Adrenal gland (tissue), 12 donors: ENCODE measurements around the gene ZNF341. TPM values are rescaled to one million over a fixed set of nuclear protein-coding genes. Genes with fewer than 3 reads are reported as not detected.

ENCODE experiments used
- DNase-seq, 7 donors: peaks; one replicate each; pipeline ENCODE4 v3.0.0-alpha.2; 2019 to 2020
- H3K27ac ChIP-seq, 5 donors: fragments of 200-600 bp; sonication (generic) in 4 of 5; 1 replicate in 3 of 5; 2 replicates in 2 of 5; pipeline versions ENCODE4 v1.5.1 to v1.8.0; 2016 to 2020; ENCODE audit warnings: mild to moderate bottlenecking in 1 of 5
- H3K27me3 ChIP-seq: fragments of 200-600 bp; 2 replicates; pipeline ENCODE4 v1.8.0; 2021
- H3K36me3 ChIP-seq, 2 donors: fragments of 200-600 bp; replicated peaks in 1 of 2; 1 replicate in 1 of 2; 2 replicates in 1 of 2; pipeline versions ENCODE4 v1.5.1 to v1.8.0; 2018 to 2022
- H3K4me1 ChIP-seq, 2 donors: fragments of 200-600 bp; replicated peaks in 1 of 2; 1 replicate in 1 of 2; 2 replicates in 1 of 2; pipeline versions ENCODE4 v1.5.1 to v1.8.0; 2018 to 2021
- H3K4me3 ChIP-seq, 4 donors: fragments of 200-600 bp; sonication (generic) in 3 of 4; one replicate each; pipeline ENCODE4 v1.5.1; 2016 to 2018
- H3K9me3 ChIP-seq, 3 donors: fragments of 200-600 bp; sonication (generic) in 1 of 3; replicated peaks in 1 of 3; 1 replicate in 2 of 3; 2 replicates in 1 of 3; pipeline versions ENCODE4 v1.5.1 to v1.8.0; 2016 to 2021
- CTCF ChIP-seq, 6 experiments: fragments of 450-650 bp in 4 of 6; fragments of 200-600 bp in 2 of 6; sonication (generic) in 1 of 6; IDR thresholded peaks; 1 replicate in 5 of 6; 2 replicates in 1 of 6; pipeline versions ENCODE4 v1.5.1 to v1.8.0; 2016 to 2021; ENCODE audit warnings: antibody characterized with exemption in 6 of 6, mild to moderate bottlenecking in 2 of 6, moderate library complexity in 1 of 6
- POLR2A ChIP-seq, 2 donors: fragments of 450-650 bp; IDR thresholded peaks; one replicate each; pipeline ENCODE4 v1.6.1; 2017; ENCODE audit warnings: antibody characterized with exemption in 2 of 2, mild to moderate bottlenecking in 2 of 2, moderate library complexity in 1 of 2
- WGBS, 4 donors: extraction: QIAGEN DNeasy Blood & Tissue Kit in 2 of 4; methylation state at CpG; one replicate each; pipeline versions ENCODE4 v1.1.5 to v1.1.7; 2013 to 2017; 5-methylcytosine and 5-hydroxymethylcytosine counted together
- intact Hi-C, 2 donors: fragments of 100-400 bp; cut with DNase I; formaldehyde crosslinking; loops; one replicate each; pipeline versions ENCODE4 v1.14.1 to v1.15.0; 2022 to 2023
- polyA plus RNA-seq, 3 donors: library from polyadenylated mRNA; stranded (reverse); fragments of 200-250 nt in 2 of 3; fragments of 350-450 nt in 1 of 3; fragmentation: Illumina TruSeq in 1 of 3; extraction: RNeasy Lipid Tissue Mini Kit (QIAGEN cat#74804) in 1 of 3; gene quantifications; one replicate each; pipeline ENCODE4 v1.2.3, GENCODE V29; 2013 to 2014
- total RNA-seq, 9 donors: library from RNA; depleted of rRNA in 4 of 9; stranded (reverse); fragments of >200 nt in 4 of 9; fragments of 120-200 nt in 1 of 9; fragmentation: NEBNext Ultra II Directional in 1 of 9; extraction: Animal tissue kit (Norgen Biotek cat#: 25700) in 1 of 9; gene quantifications; one replicate each; pipeline versions ENCODE4 v1.1.0 to v1.2.4, GENCODE V29; 2013 to 2023
- donor health status: healthy with polysubstance abuse.
- donor health status: Bipolar disorder and iron deficiency.
- donor health status: DM: yes; HTN: yes; CAD: no.
- donor health status: DM: no; HTN: no; CAD: no.
- donor health status: DM: no; HTN: no; CAD: no.
- donor health status: DM: yes; HTN: yes; CAD: no.

Gene ZNF341
- total and polyA plus RNA-seq, 12 donors = 1.1 to 9.2 (median 2.5) TPM

DNA sequence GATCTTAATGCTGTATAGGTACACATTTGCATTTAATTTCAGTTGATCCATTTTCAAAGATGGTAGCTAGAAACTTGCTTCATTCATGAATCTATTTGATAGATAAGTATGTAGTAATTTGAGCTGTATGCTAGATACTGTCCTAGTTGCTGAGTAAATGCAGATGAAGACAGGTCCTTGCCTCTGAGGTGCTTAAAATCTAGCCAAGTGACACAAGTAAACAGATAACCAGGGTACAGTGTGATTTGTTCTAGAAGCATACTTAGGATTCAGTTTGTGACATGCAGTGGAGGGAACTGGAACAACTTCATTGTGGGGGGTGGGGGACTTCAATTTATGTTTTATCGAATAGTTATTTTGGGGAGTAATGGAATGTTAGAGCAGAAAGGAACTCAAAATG is 88.6 kb downstream of the ZNF341 start:
- H3K4me1 ChIP-seq = peaks cover 0 to 36% of the 10 kb centered on the region in 2 donors
- H3K27ac ChIP-seq = no peak overlapping the region
- no peak for DNase-seq
- no peak overlapping the region for H3K4me3 ChIP-seq
- H3K9me3 ChIP-seq = no peaks in the 10 kb centered on the region
- WGBS, 4 donors = 92 to 95% (median 94%) methylated on average over 1 of the region's 1 CpG
- intact Hi-C loops = no loop called here
- H3K36me3 ChIP-seq = no peaks in the 10 kb centered on the region
- no peak for TF ChIP-seq POLR2A (IDR thresholded peaks at IDR 0.05)
- H3K27me3 ChIP-seq = no peaks in the 10 kb centered on the region

DNA sequence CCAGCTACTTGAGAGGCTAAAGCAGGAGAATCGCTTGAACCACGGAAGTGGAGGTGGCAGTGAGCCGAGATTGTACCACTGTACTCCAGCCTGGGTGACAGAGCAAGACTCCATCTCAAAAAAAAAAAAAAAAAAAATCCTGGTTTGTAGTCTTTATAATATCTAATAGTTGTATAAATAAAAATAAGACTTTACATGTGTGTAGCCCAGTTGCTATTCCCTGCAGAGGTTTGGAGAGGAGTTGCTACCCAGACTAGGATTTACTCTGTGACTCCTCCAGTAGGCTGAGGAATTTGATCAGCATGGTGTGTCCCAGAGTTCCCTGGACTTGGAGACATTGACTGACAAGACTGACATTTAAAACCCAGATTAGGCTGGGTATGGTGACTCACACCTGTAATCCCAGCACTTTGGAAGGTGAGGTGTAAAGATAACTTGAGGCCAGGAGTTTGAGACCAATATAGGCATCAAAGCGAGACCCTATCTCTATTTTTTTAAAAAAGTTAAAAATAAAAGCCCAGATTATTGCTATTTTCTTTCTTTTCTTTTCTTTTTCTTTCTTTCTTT is 89.6 kb downstream of the ZNF341 start:
- intact Hi-C loops = no loop called here
- no peak for TF ChIP-seq CTCF (IDR thresholded peaks at IDR 0.05)
- no peak for TF ChIP-seq POLR2A (IDR thresholded peaks at IDR 0.05)
- no peaks in the 10 kb centered on the region for H3K27me3 ChIP-seq
- H3K27ac ChIP-seq = no peak overlapping the region
- H3K4me3 ChIP-seq = no peak overlapping the region
- no peaks in the 10 kb centered on the region for H3K36me3 ChIP-seq
- H3K9me3 ChIP-seq = no peaks in the 10 kb centered on the region
- WGBS, 4 donors = 52 to 94% (median 65%) methylated on average over 4 of the region's 4 CpGs
- peaks cover 0 to 43% of the 10 kb centered on the region in 2 donors for H3K4me1 ChIP-seq
- DNase-seq = no peak

GRCh38 chr20:33822423-33822822 is 90.6 kb downstream of the ZNF341 start:
- H3K27ac ChIP-seq = no peak overlapping the region
- intact Hi-C loops = no loop called here
- H3K4me3 ChIP-seq = no peak overlapping the region
- no peaks in the 10 kb centered on the region for H3K36me3 ChIP-seq
- TF ChIP-seq POLR2A (IDR thresholded peaks at IDR 0.05) (no peak), CTCF (IDR thresholded peaks at IDR 0.05) (no peak)
- H3K27me3 ChIP-seq = no peaks in the 10 kb centered on the region
- peaks cover 0 to 48% of the 10 kb centered on the region in 2 donors for H3K4me1 ChIP-seq
- no peaks in the 10 kb centered on the region for H3K9me3 ChIP-seq
- DNase-seq = no peak
- 59 to 78% (median 73%) methylated on average over 5 of the region's 5 CpGs for WGBS, 4 donors

GRCh38 chr20:33822991-33823390 is 91.2 kb downstream of the ZNF341 start:
- H3K27me3 ChIP-seq = no peaks in the 10 kb centered on the region
- no peak for DNase-seq
- H3K36me3 ChIP-seq = no peaks in the 10 kb centered on the region
- H3K4me1 ChIP-seq = peaks cover 0 to 49% of the 10 kb centered on the region in 2 donors
- no peaks in the 10 kb centered on the region for H3K9me3 ChIP-seq
- intact Hi-C loops = no loop called here
- TF ChIP-seq CTCF (IDR thresholded peaks at IDR 0.05) (no peak), POLR2A (IDR thresholded peaks at IDR 0.05) (no peak)
- 85 to 96% (median 92%) methylated on average over 5 of the region's 5 CpGs for WGBS, 4 donors
- H3K4me3 ChIP-seq = no peak overlapping the region
- H3K27ac ChIP-seq = no peak overlapping the region

- Histone ChIP-seq H3K9me3 (no peaks in the 10 kb centered on the region), H3K4me3 (no peak overlapping the region), H3K27me3 (no peaks in the 10 kb centered on the region), H3K4me1 (peaks cover 0 to 63% of the 10 kb centered on the region in 2 donors), H3K36me3 (no peaks in the 10 kb centered on the region), H3K27ac (no peak overlapping the region)
- WGBS, 4 donors = 93 to 100% (median 96%) methylated on average over 1 of the region's 1 CpG
- DNase-seq = no peak
- TF ChIP-seq POLR2A (IDR thresholded peaks at IDR 0.05) = no peak
- TF ChIP-seq CTCF (IDR thresholded peaks at IDR 0.05) = no peak
- intact Hi-C loops = no loop called here
Measured at GRCh38 chr20:33824852-33825251, 93.1 kb downstream of the ZNF341 start.
